Measurements from ENCODE around the gene ZMYND19. TPM values are rescaled to one million over a fixed set of nuclear protein-coding genes. Genes with fewer than 3 reads are reported as not detected.

Gene ZMYND19
- total and polyA plus RNA-seq, 2 of the 4 experiments (the other 2 are of a cell fraction) = 14.3 to 21.4 TPM

DNA sequence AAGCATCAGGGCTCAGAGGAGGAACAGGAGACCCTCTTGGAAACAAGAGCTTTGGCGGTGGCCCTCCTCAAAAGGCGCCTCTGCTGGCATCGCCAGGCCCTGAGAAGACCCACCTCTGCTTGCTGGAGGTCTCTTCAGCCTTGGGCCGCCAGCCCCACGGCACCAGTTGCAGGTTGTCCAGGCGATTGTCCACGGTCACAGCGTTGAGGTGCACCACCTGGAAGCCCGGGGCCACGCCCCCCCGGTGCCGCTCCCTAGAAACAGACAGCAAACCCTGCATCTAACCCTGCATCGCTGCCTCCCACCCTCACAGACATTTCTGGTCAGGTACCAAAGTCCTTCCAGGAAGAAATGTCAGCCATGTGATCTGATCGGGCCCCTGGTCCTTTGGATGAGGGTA is 3.5 kb downstream of the ZMYND19 start:
- Histone ChIP-seq H2AK9ac (replicated peaks; ENCODE audit: low read depth, low read length, poor library complexity) (no peak overlapping the region), H3K4me3 (ENCODE audit: insufficient read depth, low read depth, low read length) (no peak overlapping the region), H3K79me1 (ENCODE audit: low read depth in 1 of 2, low read length in 2 of 2) (peaks cover 7 to 48% of the 10 kb centered on the region in 2 experiments), H3K27me3 (ENCODE audit: control insufficient read depth, insufficient read depth, low read length) (no peaks in the 10 kb centered on the region), H3K9ac (ENCODE audit: low read depth, low read length) (no peak overlapping the region), H3K4ac (ENCODE audit: low read depth, low read length) (no peak overlapping the region), H4K20me1 (ENCODE audit: insufficient read depth, low read length) (peaks cover 10% of the 10 kb centered on the region), H2BK120ac (ENCODE audit: low read depth, low read length) (no peak overlapping the region), H4K8ac (ENCODE audit: low read depth in 2 of 2, low read length in 2 of 2) (no peak overlapping the region), H2AK5ac (ENCODE audit: low read depth, low read length) (no peak overlapping the region), H3K56ac (ENCODE audit: extremely low read depth, insufficient read depth, low read length) (no peak overlapping the region), H3K27ac (ENCODE audit: insufficient read depth, low read length) (no peak overlapping the region), H4K5ac (ENCODE audit: low read depth, low read length) (no peak overlapping the region), H4K91ac (ENCODE audit: insufficient read depth, low read depth, low read length) (no peak overlapping the region), H3K36me3 (ENCODE audit: control insufficient read depth, insufficient read depth, low read length) (peaks cover 37% of the 10 kb centered on the region), H3K4me1 (ENCODE audit: control insufficient read depth, insufficient read depth, low read length) (peaks cover 7% of the 10 kb centered on the region), H3K18ac (ENCODE audit: low read depth, low read length) (no peak overlapping the region), H3K9me3 (ENCODE audit: control insufficient read depth, insufficient read depth, low read length) (no peaks in the 10 kb centered on the region), H2BK5ac (ENCODE audit: low read depth, low read length, poor library complexity, severe bottlenecking) (no peak overlapping the region), H3K9me1 (ENCODE audit: insufficient read depth, low read length) (no peaks in the 10 kb centered on the region), H3K4me2 (ENCODE audit: low read depth, low read length) (no peak overlapping the region), H3K14ac (replicated peaks; ENCODE audit: low read depth, low read length) (no peak overlapping the region), H2BK20ac (ENCODE audit: low read depth, low read length) (no peak overlapping the region), H2BK15ac (ENCODE audit: low read depth, low read length) (no peak overlapping the region), H3K23ac (ENCODE audit: low read depth, low read length) (no peak overlapping the region), H2AFZ (replicated peaks; ENCODE audit: low read length, poor library complexity) (no peak overlapping the region)
- TF ChIP-seq RFX5 (IDR thresholded peaks at IDR 0.05; ENCODE audit: low read depth, low read length) (no peak), CEBPB (IDR thresholded peaks at IDR 0.05; ENCODE audit: low read depth, low read length) (no peak), POLR2A (IDR thresholded peaks at IDR 0.05; ENCODE audit: low read depth, low read length) (no peak), RCOR1 (IDR thresholded peaks at IDR 0.05; ENCODE audit: insufficient replicate concordance, low read length) (no peak), NFE2L2 (IDR thresholded peaks at IDR 0.05; ENCODE audit: low read depth, low read length) (no peak), BHLHE40 (IDR thresholded peaks at IDR 0.05; ENCODE audit: low read depth, low read length) (no peak), RAD21 (IDR thresholded peaks at IDR 0.05; ENCODE audit: low read length) (no peak), MAFK (IDR thresholded peaks at IDR 0.05; ENCODE audit: low read depth, low read length) (no peak), MAZ (IDR thresholded peaks at IDR 0.05; ENCODE audit: borderline replicate concordance, low read depth, low read length) (no peak), MXI1 (IDR thresholded peaks at IDR 0.05; ENCODE audit: borderline replicate concordance, low read depth, low read length) (no peak), CHD1 (IDR thresholded peaks at IDR 0.05; ENCODE audit: low read depth, low read length) (no peak), FOS (IDR thresholded peaks at IDR 0.05; ENCODE audit: low read depth, low read length) (no peak), SMC3 (IDR thresholded peaks at IDR 0.05; ENCODE audit: low read depth, low read length) (no peak)
- TF ChIP-seq, protein P1, sequence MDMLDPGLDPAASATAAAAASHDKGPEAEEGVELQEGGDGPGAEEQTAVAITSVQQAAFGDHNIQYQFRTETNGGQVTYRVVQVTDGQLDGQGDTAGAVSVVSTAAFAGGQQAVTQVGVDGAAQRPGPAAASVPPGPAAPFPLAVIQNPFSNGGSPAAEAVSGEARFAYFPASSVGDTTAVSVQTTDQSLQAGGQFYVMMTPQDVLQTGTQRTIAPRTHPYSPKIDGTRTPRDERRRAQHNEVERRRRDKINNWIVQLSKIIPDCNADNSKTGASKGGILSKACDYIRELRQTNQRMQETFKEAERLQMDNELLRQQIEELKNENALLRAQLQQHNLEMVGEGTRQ (IDR thresholded peaks at IDR 0.05; ENCODE audit: low read depth, low read length) = no peak
- TF ChIP-seq, protein P2, sequence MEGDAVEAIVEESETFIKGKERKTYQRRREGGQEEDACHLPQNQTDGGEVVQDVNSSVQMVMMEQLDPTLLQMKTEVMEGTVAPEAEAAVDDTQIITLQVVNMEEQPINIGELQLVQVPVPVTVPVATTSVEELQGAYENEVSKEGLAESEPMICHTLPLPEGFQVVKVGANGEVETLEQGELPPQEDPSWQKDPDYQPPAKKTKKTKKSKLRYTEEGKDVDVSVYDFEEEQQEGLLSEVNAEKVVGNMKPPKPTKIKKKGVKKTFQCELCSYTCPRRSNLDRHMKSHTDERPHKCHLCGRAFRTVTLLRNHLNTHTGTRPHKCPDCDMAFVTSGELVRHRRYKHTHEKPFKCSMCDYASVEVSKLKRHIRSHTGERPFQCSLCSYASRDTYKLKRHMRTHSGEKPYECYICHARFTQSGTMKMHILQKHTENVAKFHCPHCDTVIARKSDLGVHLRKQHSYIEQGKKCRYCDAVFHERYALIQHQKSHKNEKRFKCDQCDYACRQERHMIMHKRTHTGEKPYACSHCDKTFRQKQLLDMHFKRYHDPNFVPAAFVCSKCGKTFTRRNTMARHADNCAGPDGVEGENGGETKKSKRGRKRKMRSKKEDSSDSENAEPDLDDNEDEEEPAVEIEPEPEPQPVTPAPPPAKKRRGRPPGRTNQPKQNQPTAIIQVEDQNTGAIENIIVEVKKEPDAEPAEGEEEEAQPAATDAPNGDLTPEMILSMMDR (conservative IDR thresholded peaks at IDR 0.05; ENCODE audit: low read depth, low read length) = no peak
- TF ChIP-seq, protein P3, sequence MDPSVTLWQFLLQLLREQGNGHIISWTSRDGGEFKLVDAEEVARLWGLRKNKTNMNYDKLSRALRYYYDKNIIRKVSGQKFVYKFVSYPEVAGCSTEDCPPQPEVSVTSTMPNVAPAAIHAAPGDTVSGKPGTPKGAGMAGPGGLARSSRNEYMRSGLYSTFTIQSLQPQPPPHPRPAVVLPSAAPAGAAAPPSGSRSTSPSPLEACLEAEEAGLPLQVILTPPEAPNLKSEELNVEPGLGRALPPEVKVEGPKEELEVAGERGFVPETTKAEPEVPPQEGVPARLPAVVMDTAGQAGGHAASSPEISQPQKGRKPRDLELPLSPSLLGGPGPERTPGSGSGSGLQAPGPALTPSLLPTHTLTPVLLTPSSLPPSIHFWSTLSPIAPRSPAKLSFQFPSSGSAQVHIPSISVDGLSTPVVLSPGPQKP (IDR thresholded peaks at IDR 0.05; ENCODE audit: borderline replicate concordance, low read depth, low read length) = no peak
- POLR2A ChIA-PET (ENCODE audit: unreplicated experiment) = no interaction called here
- BruUV-seq (replicated peaks) = no TSS peak
- ATAC-seq (ENCODE audit: low read depth) = no peak
- in situ Hi-C loops (cut with MboI; ENCODE audit: low sequenced_read_pairs) = no loop called here
- CTCF ChIA-PET = no interaction called here
- 91% methylated on average over 6 of the region's 14 CpGs; no CpG with 5 or more reads in 1 of the 2 experiments for WGBS, 2 experiments (ENCODE audit: extremely low coverage in 2 of 2, insufficient read length in 1 of 2)
- dilution Hi-C loops (cut with HindIII; ENCODE audit: low sequenced_read_pairs, unreplicated experiment) = no loop called here
- DNase-seq = no peak
- intact Hi-C loops (cut with micrococcal nuclease) = no loop called here
